ENCODE measurements around the gene FOXRED2. TPM values are rescaled to one million over a fixed set of nuclear protein-coding genes. Genes with fewer than 3 reads are reported as not detected.

The FOXRED2 gene
- total and polyA plus RNA-seq, 2 donors (not counting 1 experiment from before 2014, with no cell fraction given), result 0.86 to 7.4 TPM

GRCh38 chr22:36486619-36487384, 20.0 kb downstream of the FOXRED2 start:
- Histone ChIP-seq H3K9me3 (ENCODE audit: control extremely low read depth in 1 of 3, control insufficient read depth in 2 of 3, insufficient read depth in 1 of 3, low read length in 2 of 3) (peaks cover 0 to 4% (median 0%) of the 10 kb centered on the region in 3 donors), H4K20me1 (ENCODE audit: control insufficient read depth, insufficient read depth, low read length, poor library complexity, severe bottlenecking) (no peaks in the 10 kb centered on the region), H3K79me2 (ENCODE audit: control insufficient read depth, insufficient read depth, low read length) (no peaks in the 10 kb centered on the region), H3K4me3 (ENCODE audit: control extremely low read depth in 1 of 5, extremely low read depth in 1 of 5, insufficient read depth in 1 of 5, low read depth in 2 of 5, low read length in 4 of 5) (no peak overlapping the region), H3K27ac (ENCODE audit: low read length in 2 of 2) (no peak overlapping the region), H3K36me3 (replicated peaks in 1 of 2; ENCODE audit: control extremely low read depth in 1 of 2, control insufficient read depth in 1 of 2, extremely low read depth in 1 of 2, insufficient read depth in 2 of 2, low read length in 1 of 2) (no peaks in the 10 kb centered on the region), H3K9ac (ENCODE audit: low read length) (no peak overlapping the region), H3K27me3 (replicated peaks in 1 of 4; ENCODE audit: control extremely low read depth in 1 of 4, control insufficient read depth in 3 of 4, insufficient read depth in 4 of 4, low read length in 3 of 4) (no peaks in the 10 kb centered on the region), H2AFZ (ENCODE audit: insufficient read depth, low read depth, low read length, poor library complexity, severe bottlenecking) (no peak overlapping the region), H3K4me1 (ENCODE audit: control insufficient read depth in 2 of 2, insufficient read depth in 2 of 2, low read length in 2 of 2) (peaks cover 11 to 14% of the 10 kb centered on the region in 2 donors), H3K4me2 (replicated peaks; ENCODE audit: low read depth, low read length, poor library complexity, severe bottlenecking) (no peak overlapping the region)
- Mint-ChIP-seq H3K9me3 (ENCODE audit: insufficient read depth) (no peaks in the 10 kb centered on the region), H3K4me1 (peaks cover 12% of the 10 kb centered on the region), H3K4me3 (no peak overlapping the region), H3K27me3 (no peaks in the 10 kb centered on the region), H3K27ac (peak overlapping the region; percentile 38)
- CTCF ChIA-PET, result interaction anchor here (0.5 to 29.7 kb wide), 52 partner anchors 11 to 1181 kb away, joined by 3 to 607 read pairs (median 4); partner anchors contain the start of genes APOL2, APOL3 and FOXRED2
- POLR2A ChIA-PET, result no interaction called here
- WGBS (ENCODE audit: insufficient coverage), result 93% methylated on average over 6 of the region's 13 CpGs
- no peak for ATAC-seq (ENCODE audit: low read depth)
- intact Hi-C loops (cut with micrococcal nuclease), result loop anchor here (1.0 kb wide), 1 partner anchor 186 kb away; no protein-coding TSS in a partner anchor
- DNase-seq, result peak; percentile 77
- TF ChIP-seq CTCF (IDR thresholded peaks at IDR 0.05) (peak; percentile 74), EZH2 (IDR thresholded peaks at IDR 0.05; ENCODE audit: borderline replicate concordance, insufficient read depth, low read depth, low read length, poor library complexity, severe bottlenecking) (no peak)

Measured in B cell (primary cell).